Loucy (cell line): ENCODE results near the gene CLK2.

Source experiments
- EZH2phosphoT487 ChIP-seq: fragments of 200-600 bp; IDR thresholded peaks from 2 replicates; pipeline ENCODE4 v1.6.1; 2018; ENCODE audit warnings: antibody characterized with exemption, mild to moderate bottlenecking, moderate library complexity, borderline replicate concordance
- TF ChIP-seq, protein P1 (sequence below): fragments of 200-600 bp; sonication (generic); conservative IDR thresholded peaks from 2 replicates; pipeline ENCODE4 v1.5.1; 2014; ENCODE audit warnings: mild to moderate bottlenecking, antibody characterized with exemption, low read length

DNA sequence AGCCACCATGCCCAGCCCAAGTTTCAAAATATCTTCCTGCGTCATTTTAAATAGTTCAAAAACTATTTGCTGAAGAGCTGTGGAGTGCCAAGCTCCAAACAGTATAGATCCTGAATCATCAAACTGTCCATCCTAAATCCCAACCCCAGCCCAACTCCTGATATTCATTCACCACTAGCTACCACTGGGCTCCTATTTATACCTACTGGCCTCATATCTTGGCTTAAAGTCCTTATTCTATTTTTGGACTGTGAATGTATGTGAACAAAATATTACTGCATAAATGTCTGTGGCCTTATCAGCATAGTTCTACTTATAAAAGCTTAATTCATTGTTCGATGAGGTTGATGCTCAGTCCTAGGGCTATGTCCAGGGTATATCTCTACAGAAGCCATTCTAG is 5.9 kb downstream of the CLK2 start:
- TF ChIP-seq, protein P1, sequence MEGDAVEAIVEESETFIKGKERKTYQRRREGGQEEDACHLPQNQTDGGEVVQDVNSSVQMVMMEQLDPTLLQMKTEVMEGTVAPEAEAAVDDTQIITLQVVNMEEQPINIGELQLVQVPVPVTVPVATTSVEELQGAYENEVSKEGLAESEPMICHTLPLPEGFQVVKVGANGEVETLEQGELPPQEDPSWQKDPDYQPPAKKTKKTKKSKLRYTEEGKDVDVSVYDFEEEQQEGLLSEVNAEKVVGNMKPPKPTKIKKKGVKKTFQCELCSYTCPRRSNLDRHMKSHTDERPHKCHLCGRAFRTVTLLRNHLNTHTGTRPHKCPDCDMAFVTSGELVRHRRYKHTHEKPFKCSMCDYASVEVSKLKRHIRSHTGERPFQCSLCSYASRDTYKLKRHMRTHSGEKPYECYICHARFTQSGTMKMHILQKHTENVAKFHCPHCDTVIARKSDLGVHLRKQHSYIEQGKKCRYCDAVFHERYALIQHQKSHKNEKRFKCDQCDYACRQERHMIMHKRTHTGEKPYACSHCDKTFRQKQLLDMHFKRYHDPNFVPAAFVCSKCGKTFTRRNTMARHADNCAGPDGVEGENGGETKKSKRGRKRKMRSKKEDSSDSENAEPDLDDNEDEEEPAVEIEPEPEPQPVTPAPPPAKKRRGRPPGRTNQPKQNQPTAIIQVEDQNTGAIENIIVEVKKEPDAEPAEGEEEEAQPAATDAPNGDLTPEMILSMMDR: no peak
- no peak for TF ChIP-seq EZH2phosphoT487
